HEK293 (cell line): ENCODE measurements around the gene NMB.

ENCODE experiments used
- ATF2 ChIP-seq: fragments of 450-650 bp; formaldehyde crosslinking; IDR thresholded peaks from 2 replicates; pipeline ENCODE4 v1.5.1; 2016; ENCODE audit warnings: missing biosample characterization, missing genetic modification characterization, low read depth
- CTCF ChIP-seq: fragments of 450-650 bp; formaldehyde crosslinking; IDR thresholded peaks from 2 replicates; pipeline ENCODE4 v1.5.1; 2016; ENCODE audit warnings: missing biosample characterization, missing genetic modification characterization
- OVOL3 ChIP-seq: fragments of 450-650 bp; formaldehyde crosslinking; IDR thresholded peaks from 2 replicates; pipeline ENCODE4 v1.5.1; 2016; ENCODE audit warnings: missing biosample characterization, missing genetic modification characterization
- YY1 ChIP-seq: fragments of 450-650 bp; formaldehyde crosslinking; IDR thresholded peaks from 2 replicates; pipeline ENCODE4 v1.5.1; 2018; ENCODE audit warnings: missing biosample characterization, missing genetic modification characterization
- ZNF10 ChIP-seq: fragments of 450-650 bp; formaldehyde crosslinking; IDR thresholded peaks from 2 replicates; pipeline ENCODE4 v1.5.1; 2017; ENCODE audit warnings: missing biosample characterization, missing genetic modification characterization
- ZNF184 ChIP-seq: fragments of 450-650 bp; IDR thresholded peaks from 2 replicates; pipeline ENCODE4 v1.5.1; 2018; ENCODE audit warnings: missing biosample characterization, mild to moderate bottlenecking, missing genetic modification characterization
- ZNF24 ChIP-seq: fragments of 450-650 bp; formaldehyde crosslinking; IDR thresholded peaks from 2 replicates; pipeline ENCODE4 v1.5.1; 2016; ENCODE audit warnings: missing biosample characterization, missing genetic modification characterization
- ZNF76 ChIP-seq: fragments of 450-650 bp; formaldehyde crosslinking; IDR thresholded peaks from 2 replicates; pipeline ENCODE4; 2016; ENCODE audit warnings: low read depth, missing biosample characterization, missing genetic modification characterization, borderline replicate concordance
- ZNF843 ChIP-seq: fragments of 450-650 bp; formaldehyde crosslinking; IDR thresholded peaks from 2 replicates; pipeline ENCODE4 v1.5.1; 2016; ENCODE audit warnings: missing biosample characterization, missing genetic modification characterization
- ZSCAN30 ChIP-seq: fragments of 450-650 bp; IDR thresholded peaks from 2 replicates; pipeline ENCODE4 v1.5.1; 2018; ENCODE audit warnings: missing biosample characterization, mild to moderate bottlenecking, missing genetic modification characterization, moderate library complexity

- TF ChIP-seq OVOL3 (tag by site-specific recombination) = no peak
- no peak for TF ChIP-seq ZNF76 (tag by site-specific recombination)
- TF ChIP-seq ZNF24 (tag by site-specific recombination) = no peak
- no peak for TF ChIP-seq ATF2
- TF ChIP-seq ZNF184 (tag by site-specific recombination) = no peak
- no peak for TF ChIP-seq ZSCAN30
- TF ChIP-seq CTCF (tag by site-specific recombination) = no peak
- TF ChIP-seq YY1 (tag by site-specific recombination) = no peak
- no peak for TF ChIP-seq ZNF843 (tag by site-specific recombination)
- TF ChIP-seq ZNF10 (tag by site-specific recombination) = no peak
Measured at GRCh38 chr15:84605554-84605882, 52.5 kb downstream of the NMB start.
